ENCODE measurements around the gene DAP. TPM values are rescaled to one million over a fixed set of nuclear protein-coding genes. Genes with fewer than 3 reads are reported as not detected.

The DAP gene
- total RNA-seq, 2 experiments from 2014 or later, result 60.5 to 64.8 TPM

DNA sequence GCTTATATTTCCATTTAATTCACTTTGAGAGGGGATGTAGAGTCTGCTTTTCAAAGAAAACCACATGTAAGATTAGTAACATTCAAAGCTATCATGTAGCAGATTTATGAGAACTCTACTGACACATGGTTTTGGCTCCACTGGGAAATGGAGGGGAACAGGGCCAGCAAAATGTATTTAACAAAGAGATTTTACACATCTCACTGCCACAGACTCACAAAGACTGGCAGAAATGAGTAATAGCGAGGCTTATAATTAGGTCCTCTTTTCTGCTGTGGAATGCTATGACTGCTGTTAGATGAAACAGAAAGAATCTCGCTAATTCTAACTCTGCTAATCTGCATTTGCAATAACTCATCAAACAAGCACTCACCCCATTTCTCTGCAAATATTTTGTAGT, 4.5 kb downstream of the DAP start:
- Mint-ChIP-seq H3K4me1 (peaks cover 50% of the 10 kb centered on the region), H3K27me3 (no peaks in the 10 kb centered on the region), H3K27ac (no peak overlapping the region), H3K4me3 (no peak overlapping the region), H3K9me3 (peaks cover 3% of the 10 kb centered on the region), H3K36me3 (ENCODE audit: low read depth) (peaks cover 43% of the 10 kb centered on the region)
- CTCF ChIA-PET, result no interaction called here
- POLR2A ChIA-PET, result no interaction called here
- no peak for DNase-seq

DNA sequence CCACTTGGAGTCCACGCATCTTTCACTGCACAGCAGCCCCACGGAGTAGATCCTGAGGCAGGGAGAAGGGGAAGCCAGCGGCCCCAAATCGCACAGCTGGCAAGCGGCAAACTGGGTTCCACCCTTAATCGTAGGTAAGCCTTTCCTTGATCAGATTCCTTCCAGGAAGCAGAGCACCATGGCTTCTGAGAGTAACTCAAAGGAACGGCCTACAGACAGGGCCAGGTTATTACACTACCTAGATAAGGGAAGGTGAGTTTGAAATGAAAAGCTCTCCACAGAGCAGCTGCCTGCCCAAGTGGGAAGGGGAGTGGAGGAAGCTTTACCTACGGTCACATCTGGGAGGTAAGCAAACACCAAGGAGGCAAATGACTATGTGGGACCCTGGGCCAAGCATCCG, 7.9 kb downstream of the DAP start:
- DNase-seq, result no peak
- POLR2A ChIA-PET, result no interaction called here
- peaks cover 31% of the 10 kb centered on the region for H3K36me3 Mint-ChIP-seq (ENCODE audit: low read depth)
- peaks cover 28% of the 10 kb centered on the region for H3K4me1 Mint-ChIP-seq
- CTCF ChIA-PET, result interaction anchor here (1.4 kb wide), 1 partner anchor 52 kb away, joined by 3 read pairs; no protein-coding TSS in a partner anchor
- H3K27me3 Mint-ChIP-seq, result no peaks in the 10 kb centered on the region
- H3K9me3 Mint-ChIP-seq, result peaks cover 3% of the 10 kb centered on the region
- H3K27ac Mint-ChIP-seq, result no peak overlapping the region
- H3K4me3 Mint-ChIP-seq, result no peak overlapping the region

- H3K4me1 Mint-ChIP-seq, result peaks cover 21% of the 10 kb centered on the region
- H3K36me3 Mint-ChIP-seq (ENCODE audit: low read depth), result peaks cover 26% of the 10 kb centered on the region
- no peaks in the 10 kb centered on the region for H3K27me3 Mint-ChIP-seq
- no peak for DNase-seq
- ChIA-PET POLR2A (no interaction called here), CTCF (interaction anchor here (1.4 kb wide), 1 partner anchor 51 kb away, joined by 3 read pairs; no protein-coding TSS in a partner anchor)
- peaks cover 3% of the 10 kb centered on the region for H3K9me3 Mint-ChIP-seq
- H3K4me3 Mint-ChIP-seq, result no peak overlapping the region
- H3K27ac Mint-ChIP-seq, result no peak overlapping the region
These were observed 8.6 kb downstream of the DAP start for GRCh38 chr5:10752451-10752850.

DNA sequence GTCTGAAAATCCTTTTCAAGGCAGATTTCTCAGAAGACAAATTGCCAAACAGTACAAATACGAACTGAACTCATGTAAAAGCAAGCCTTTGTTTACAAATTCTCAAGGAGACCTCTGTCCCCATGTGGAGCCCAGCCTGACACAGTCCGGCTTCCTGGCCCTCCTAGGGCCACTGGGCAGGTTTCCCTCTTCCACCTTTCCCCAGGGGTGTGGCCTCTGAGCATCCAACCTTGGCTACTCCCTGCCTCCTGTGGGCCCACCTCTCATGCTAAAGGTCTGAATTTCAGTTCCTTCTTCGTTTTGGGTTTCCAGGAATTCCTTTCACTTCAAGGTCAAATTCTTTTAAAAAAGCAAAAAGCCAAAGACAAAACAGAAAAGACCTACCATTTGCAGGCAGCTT, 10.1 kb downstream of the DAP start:
- ChIA-PET CTCF (no interaction called here), POLR2A (no interaction called here)
- Mint-ChIP-seq H3K4me1 (peaks cover 9% of the 10 kb centered on the region), H3K27me3 (no peaks in the 10 kb centered on the region), H3K27ac (no peak overlapping the region), H3K36me3 (ENCODE audit: low read depth) (peaks cover 29% of the 10 kb centered on the region), H3K4me3 (no peak overlapping the region), H3K9me3 (peaks cover 3% of the 10 kb centered on the region)
- no peak for DNase-seq

DNA sequence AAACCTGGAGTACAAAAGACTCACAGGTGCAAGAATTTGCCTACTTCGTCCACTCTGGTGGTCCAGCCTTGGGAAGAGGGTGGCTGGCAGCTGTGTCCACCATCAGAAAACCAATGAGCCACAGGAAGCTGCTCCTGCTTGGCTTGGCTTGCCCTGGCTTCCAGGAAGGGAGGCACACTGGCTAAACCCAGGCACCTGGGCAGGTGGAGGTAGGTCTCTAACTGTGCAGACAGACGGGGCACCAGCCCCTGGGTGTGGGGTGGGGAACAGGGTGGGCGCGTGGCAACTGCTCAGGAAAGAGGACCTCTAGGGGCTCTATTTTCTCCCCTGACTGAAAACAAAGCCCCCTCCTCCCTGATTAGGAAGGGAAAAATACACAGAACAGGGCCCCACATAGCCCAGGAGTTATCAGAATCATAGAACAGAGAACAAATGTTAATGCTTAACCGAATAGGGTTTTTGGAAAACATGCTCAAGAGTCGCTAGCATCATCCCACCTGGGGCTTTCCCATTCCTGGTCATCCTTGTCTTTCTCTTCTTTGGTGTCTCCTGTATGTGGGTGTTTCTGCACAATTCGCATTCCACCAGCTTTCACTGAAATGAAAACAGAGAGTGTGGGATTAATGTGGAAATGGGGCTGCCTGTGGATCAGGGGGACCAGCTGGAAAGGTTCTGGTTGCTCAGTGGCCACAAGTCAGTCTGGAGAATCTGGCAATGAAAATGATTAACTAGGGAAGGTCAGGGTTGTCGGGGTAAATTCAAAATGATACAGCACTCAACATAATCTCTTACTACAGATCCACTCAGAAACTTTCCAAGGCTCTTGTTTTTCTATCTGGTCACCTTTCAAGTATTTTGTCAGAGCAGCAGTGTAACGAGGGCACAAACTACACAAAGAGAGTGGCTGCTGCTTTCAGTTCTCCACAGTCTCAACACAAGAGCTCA, 13.1 kb downstream of the DAP start:
- peaks cover 37% of the 10 kb centered on the region for H3K36me3 Mint-ChIP-seq (ENCODE audit: low read depth)
- POLR2A ChIA-PET, result no interaction called here
- no peak overlapping the region for H3K27ac Mint-ChIP-seq
- CTCF ChIA-PET, result interaction anchor here (0.7 to 1.3 kb wide), 2 partner anchors 10 to 23 kb away, joined by 3 read pairs; no protein-coding TSS in a partner anchor
- no peaks in the 10 kb centered on the region for H3K4me1 Mint-ChIP-seq
- DNase-seq, result no peak
- no peak overlapping the region for H3K4me3 Mint-ChIP-seq
- H3K9me3 Mint-ChIP-seq, result no peaks in the 10 kb centered on the region
- no peaks in the 10 kb centered on the region for H3K27me3 Mint-ChIP-seq

DNA sequence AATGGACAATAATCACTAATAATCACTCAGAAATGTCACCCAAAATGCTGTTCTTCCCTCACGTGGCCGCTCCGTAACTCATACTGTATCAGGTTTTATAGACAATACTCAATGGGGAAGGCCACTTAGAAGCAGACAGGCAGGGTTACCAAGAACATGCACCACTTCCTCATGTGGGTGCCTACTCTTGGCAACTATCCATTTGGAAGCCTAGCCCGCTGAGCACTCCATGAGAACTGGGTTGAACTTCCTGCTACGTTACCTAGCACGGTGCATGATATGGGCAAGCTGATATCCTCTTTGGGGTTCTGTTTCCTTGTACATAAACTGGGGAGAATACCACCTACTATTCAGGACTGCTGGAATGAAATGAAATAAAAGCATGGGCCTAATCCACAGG, 14.3 kb downstream of the DAP start:
- ChIA-PET CTCF (interaction anchor here (1.5 kb wide), 1 partner anchor 12 kb away, joined by 4 read pairs; no protein-coding TSS in a partner anchor), POLR2A (no interaction called here)
- no peaks in the 10 kb centered on the region for H3K4me1 Mint-ChIP-seq
- DNase-seq, result no peak
- H3K9me3 Mint-ChIP-seq, result peaks cover 3% of the 10 kb centered on the region
- H3K4me3 Mint-ChIP-seq, result no peak overlapping the region
- peaks cover 47% of the 10 kb centered on the region for H3K36me3 Mint-ChIP-seq (ENCODE audit: low read depth)
- H3K27ac Mint-ChIP-seq, result no peak overlapping the region
- H3K27me3 Mint-ChIP-seq, result no peaks in the 10 kb centered on the region

GRCh38 chr5:10745133-10745532, 15.9 kb downstream of the DAP start:
- DNase-seq, result no peak
- CTCF ChIA-PET, result no interaction called here
- Mint-ChIP-seq H3K27me3 (no peaks in the 10 kb centered on the region), H3K4me1 (no peaks in the 10 kb centered on the region), H3K36me3 (ENCODE audit: low read depth) (peaks cover 60% of the 10 kb centered on the region), H3K9me3 (peaks cover 13% of the 10 kb centered on the region), H3K4me3 (no peak overlapping the region), H3K27ac (no peak overlapping the region)
- POLR2A ChIA-PET, result no interaction called here

- H3K36me3 Mint-ChIP-seq (ENCODE audit: low read depth), result peaks cover 65% of the 10 kb centered on the region
- no peak overlapping the region for H3K27ac Mint-ChIP-seq
- no peak for DNase-seq
- POLR2A ChIA-PET, result no interaction called here
- H3K9me3 Mint-ChIP-seq, result peaks cover 15% of the 10 kb centered on the region
- no peaks in the 10 kb centered on the region for H3K27me3 Mint-ChIP-seq
- no peak overlapping the region for H3K4me3 Mint-ChIP-seq
- H3K4me1 Mint-ChIP-seq, result no peaks in the 10 kb centered on the region
- CTCF ChIA-PET, result no interaction called here
These were observed 16.4 kb downstream of the DAP start for GRCh38 chr5:10744681-10745080.

DNA sequence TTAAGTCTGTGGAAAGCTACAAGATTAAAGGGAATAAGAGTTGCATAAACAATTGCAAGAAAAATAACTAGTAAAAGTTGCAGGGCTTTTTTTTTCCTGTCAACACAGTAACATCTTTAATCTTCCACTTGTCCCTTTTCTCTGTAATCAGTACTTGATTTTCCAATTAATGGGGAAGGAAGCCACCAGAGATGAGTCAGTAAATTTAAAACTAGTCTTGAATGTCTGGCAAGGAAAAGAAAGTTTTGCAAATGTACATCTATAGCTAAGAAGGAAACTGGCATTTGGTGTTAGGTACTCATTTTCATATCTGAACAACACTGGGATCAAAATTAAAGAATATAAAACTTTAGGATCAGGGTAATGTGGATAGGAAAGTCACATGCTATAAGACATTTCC, 17.1 kb downstream of the DAP start:
- ChIA-PET CTCF (interaction anchor here (0.6 kb wide), 1 partner anchor 661 kb away, joined by 3 read pairs; no protein-coding TSS in a partner anchor), POLR2A (no interaction called here)
- Mint-ChIP-seq H3K27ac (no peak overlapping the region), H3K4me3 (no peak overlapping the region), H3K27me3 (no peaks in the 10 kb centered on the region), H3K9me3 (peaks cover 15% of the 10 kb centered on the region), H3K36me3 (ENCODE audit: low read depth) (peaks cover 70% of the 10 kb centered on the region), H3K4me1 (no peaks in the 10 kb centered on the region)
- no peak for DNase-seq

- Mint-ChIP-seq H3K27ac (no peak overlapping the region), H3K27me3 (no peaks in the 10 kb centered on the region), H3K4me3 (no peak overlapping the region), H3K9me3 (peaks cover 17% of the 10 kb centered on the region), H3K4me1 (no peaks in the 10 kb centered on the region), H3K36me3 (ENCODE audit: low read depth) (peaks cover 74% of the 10 kb centered on the region)
- ChIA-PET POLR2A (no interaction called here), CTCF (interaction anchor here (0.6 kb wide), 1 partner anchor 661 kb away, joined by 3 read pairs; no protein-coding TSS in a partner anchor)
- DNase-seq, result no peak
These were observed 17.5 kb downstream of the DAP start for GRCh38 chr5:10743526-10743925.

- POLR2A ChIA-PET, result no interaction called here
- CTCF ChIA-PET, result no interaction called here
- H3K4me3 Mint-ChIP-seq, result no peak overlapping the region
- H3K27me3 Mint-ChIP-seq, result no peaks in the 10 kb centered on the region
- H3K36me3 Mint-ChIP-seq (ENCODE audit: low read depth), result peaks cover 76% of the 10 kb centered on the region
- H3K9me3 Mint-ChIP-seq, result peaks cover 17% of the 10 kb centered on the region
- no peak overlapping the region for H3K27ac Mint-ChIP-seq
- DNase-seq, result no peak
- H3K4me1 Mint-ChIP-seq, result no peaks in the 10 kb centered on the region
These were observed 19.4 kb downstream of the DAP start for GRCh38 chr5:10741661-10742060.

GRCh38 chr5:10740384-10740783, 20.6 kb downstream of the DAP start:
- Mint-ChIP-seq H3K27me3 (no peaks in the 10 kb centered on the region), H3K36me3 (ENCODE audit: low read depth) (peaks cover 67% of the 10 kb centered on the region), H3K9me3 (peaks cover 17% of the 10 kb centered on the region), H3K4me1 (no peaks in the 10 kb centered on the region), H3K27ac (no peak overlapping the region), H3K4me3 (no peak overlapping the region)
- CTCF ChIA-PET, result interaction anchor here (0.6 kb wide), 1 partner anchor 29 kb away, joined by 3 read pairs; no protein-coding TSS in a partner anchor
- no peak for DNase-seq
- POLR2A ChIA-PET, result no interaction called here

GRCh38 chr5:10737880-10738279, 23.2 kb downstream of the DAP start:
- POLR2A ChIA-PET, result no interaction called here
- no peak for DNase-seq
- Mint-ChIP-seq H3K36me3 (ENCODE audit: low read depth) (peaks cover 54% of the 10 kb centered on the region), H3K4me1 (no peaks in the 10 kb centered on the region), H3K27ac (no peak overlapping the region), H3K9me3 (peaks cover 17% of the 10 kb centered on the region), H3K27me3 (no peaks in the 10 kb centered on the region), H3K4me3 (no peak overlapping the region)
- CTCF ChIA-PET, result interaction anchor here (1.1 kb wide), 1 partner anchor 10 kb away, joined by 3 read pairs; no protein-coding TSS in a partner anchor
